B cell (primary cell): ENCODE data around the gene CCSAP.
"Not testable (repeated sequence)": the region's sequence is repeated elsewhere in the genome, so short reads cannot be mapped to it uniquely, and the experiment has no call there.

ENCODE experiments used
- EZH2 ChIP-seq: IDR thresholded peaks from 2 replicates; pipeline ENCODE4 v1.6.1; 2012; ENCODE audit warnings: borderline replicate concordance, low read depth, mild to moderate bottlenecking, moderate library complexity, low read length; ENCODE audit not compliant: insufficient read depth, poor library complexity, severe bottlenecking
- TF ChIP-seq, protein P1 (sequence below): fragments of 200-600 bp; IDR thresholded peaks from one replicate; pipeline ENCODE4 v1.8.0; 2022; ENCODE audit warnings: antibody characterized with exemption, mild to moderate bottlenecking

DNA sequence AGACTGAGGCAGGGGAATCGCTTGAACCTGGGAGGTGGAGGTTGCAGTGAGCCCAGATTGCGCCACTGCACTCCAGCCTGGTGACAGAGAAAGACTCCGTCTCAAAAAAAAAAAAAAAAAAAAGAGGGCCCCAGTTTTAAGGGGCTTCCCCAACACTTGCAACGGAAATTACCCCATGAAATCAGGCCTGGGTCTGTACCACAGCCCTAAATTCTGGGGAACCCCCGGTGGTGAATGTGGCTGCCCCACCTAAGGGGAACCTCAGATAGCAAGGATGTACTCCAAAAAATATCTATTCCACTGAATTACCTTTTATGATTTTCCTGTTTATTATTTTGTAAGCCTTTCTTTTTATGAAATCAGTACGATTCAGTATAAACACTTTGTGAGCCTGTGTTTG is 15.1 kb downstream of the CCSAP start:
- TF ChIP-seq, protein P1, sequence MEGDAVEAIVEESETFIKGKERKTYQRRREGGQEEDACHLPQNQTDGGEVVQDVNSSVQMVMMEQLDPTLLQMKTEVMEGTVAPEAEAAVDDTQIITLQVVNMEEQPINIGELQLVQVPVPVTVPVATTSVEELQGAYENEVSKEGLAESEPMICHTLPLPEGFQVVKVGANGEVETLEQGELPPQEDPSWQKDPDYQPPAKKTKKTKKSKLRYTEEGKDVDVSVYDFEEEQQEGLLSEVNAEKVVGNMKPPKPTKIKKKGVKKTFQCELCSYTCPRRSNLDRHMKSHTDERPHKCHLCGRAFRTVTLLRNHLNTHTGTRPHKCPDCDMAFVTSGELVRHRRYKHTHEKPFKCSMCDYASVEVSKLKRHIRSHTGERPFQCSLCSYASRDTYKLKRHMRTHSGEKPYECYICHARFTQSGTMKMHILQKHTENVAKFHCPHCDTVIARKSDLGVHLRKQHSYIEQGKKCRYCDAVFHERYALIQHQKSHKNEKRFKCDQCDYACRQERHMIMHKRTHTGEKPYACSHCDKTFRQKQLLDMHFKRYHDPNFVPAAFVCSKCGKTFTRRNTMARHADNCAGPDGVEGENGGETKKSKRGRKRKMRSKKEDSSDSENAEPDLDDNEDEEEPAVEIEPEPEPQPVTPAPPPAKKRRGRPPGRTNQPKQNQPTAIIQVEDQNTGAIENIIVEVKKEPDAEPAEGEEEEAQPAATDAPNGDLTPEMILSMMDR: not testable (repeated sequence)
- TF ChIP-seq EZH2: not testable (repeated sequence)
